HEK293T (cell line): ENCODE measurements around the gene GZMA.

Source experiments
- BHLHE40 ChIP-seq: fragments of 450-650 bp; IDR thresholded peaks from 2 replicates; pipeline ENCODE4 v1.6.1; 2016; ENCODE audit warnings: mild to moderate bottlenecking, moderate library complexity, borderline replicate concordance
- CTBP1 ChIP-seq: fragments of 450-650 bp; IDR thresholded peaks from 2 replicates; pipeline ENCODE4 v1.6.1; 2016; ENCODE audit warnings: borderline replicate concordance
- ELF4 ChIP-seq: fragments of 450-650 bp; IDR thresholded peaks from 2 replicates; pipeline ENCODE4 v1.6.1; 2017; ENCODE audit warnings: antibody characterized with exemption
- FOXA1 ChIP-seq: fragments of 450-650 bp; IDR thresholded peaks from 2 replicates; pipeline ENCODE4 v1.6.1; 2016; ENCODE audit warnings: mild to moderate bottlenecking
- FOXK2 ChIP-seq: fragments of 450-650 bp; IDR thresholded peaks from 2 replicates; pipeline ENCODE4 v1.6.1; 2016; ENCODE audit warnings: mild to moderate bottlenecking
- FOXM1 ChIP-seq: fragments of 450-650 bp; IDR thresholded peaks from 2 replicates; pipeline ENCODE4 v1.6.1; 2017; ENCODE audit warnings: mild to moderate bottlenecking, borderline replicate concordance
- HDGF ChIP-seq: fragments of 450-650 bp; IDR thresholded peaks from 2 replicates; pipeline ENCODE4 v1.6.1; 2017; ENCODE audit warnings: antibody characterized with exemption, borderline replicate concordance
- L3MBTL2 ChIP-seq: fragments of 450-650 bp; conservative IDR thresholded peaks from 2 replicates; pipeline ENCODE4 v1.6.1; 2016; ENCODE audit warnings: mild to moderate bottlenecking
- NFRKB ChIP-seq: fragments of 450-650 bp; IDR thresholded peaks from 2 replicates; pipeline ENCODE4 v1.6.1; 2016; ENCODE audit warnings: mild to moderate bottlenecking, moderate library complexity
- PKNOX1 ChIP-seq: fragments of 450-650 bp; IDR thresholded peaks from 2 replicates; pipeline ENCODE4 v1.6.1; 2016
- SP1 ChIP-seq: fragments of 450-650 bp; IDR thresholded peaks from 2 replicates; pipeline ENCODE4 v1.6.1; 2017
- SUZ12 ChIP-seq: fragments of 450-650 bp; IDR thresholded peaks from 2 replicates; pipeline ENCODE4 v1.6.1; 2016; ENCODE audit warnings: mild to moderate bottlenecking
- ZNF384 ChIP-seq: fragments of 450-650 bp; IDR thresholded peaks from 2 replicates; pipeline ENCODE4 v1.6.1; 2016

- TF ChIP-seq HDGF (no peak), FOXA1 (no peak), ZNF384 (no peak), FOXM1 (no peak), ELF4 (no peak), CTBP1 (no peak), L3MBTL2 (no peak), PKNOX1 (no peak), FOXK2 (no peak), SUZ12 (no peak), BHLHE40 (no peak), NFRKB (no peak), SP1 (no peak)
Observed at GRCh38 chr5:55102348-55102747, at the start of gene GZMA.
